Endothelial cell of umbilical vein (primary cell): Measurements from ENCODE around the gene GOLPH3. TPM values are rescaled to one million over a fixed set of nuclear protein-coding genes. Genes with fewer than 3 reads are reported as not detected.

Source experiments
- BruUV-seq: library from RNA; stranded (reverse); fragments of 400-500 nt; replicated peaks from 2 replicates; lab custom pipeline; 2021; lab: Mats Ljungman, UMichigan
- CTCF ChIA-PET: fragments of 300-600, 350-600 bp; sonication (Branson Sonifier 250); formaldehyde crosslinking; loops from one replicate; lab custom pipeline; 2021; ENCODE audit warnings: antibody characterized with exemption, inconsistent platforms; lab: Charles Lee
- POLR2A ChIA-PET: fragments of 300-600, 350-600 bp; sonication (Branson Sonifier 250); formaldehyde crosslinking; loops from one replicate; lab custom pipeline; 2021; ENCODE audit warnings: antibody characterized with exemption, inconsistent platforms; lab: Charles Lee
- DNase-seq: peaks from one replicate; pipeline ENCODE4 v3.0.0-alpha.2; 2011; ENCODE audit warnings: low read depth, low spot score
- FAIRE-seq: peaks from 2 replicates; lab custom pipeline; 2011; peaks lifted over from hg19 to GRCh38; lab: Jason Lieb, UNC
- H2AFZ ChIP-seq: 2 replicates; pipeline ENCODE4 v1.6.0; 2012; ENCODE audit warnings: low read depth, low read length, control low read depth, inconsistent platforms
- H3K27ac ChIP-seq: 2 replicates; pipeline ENCODE4 v1.5.1; 2011; ENCODE audit warnings: low read depth, mild to moderate bottlenecking, control low read depth, low read length, moderate library complexity; ENCODE audit not compliant: insufficient read depth
- H3K27me3 ChIP-seq, 2 experiments: 2 replicates each; pipeline versions ENCODE4 v1.6.0 to v1.6.1; 2011; ENCODE audit warnings: low read length in 2 of 2, mixed read lengths in 1 of 2; ENCODE audit not compliant: control insufficient read depth in 2 of 2, insufficient read depth in 2 of 2
- H3K36me3 ChIP-seq, 2 experiments: 2 replicates in 1 of 2; 3 replicates in 1 of 2; pipeline ENCODE4 v1.5.1; 2011; ENCODE audit warnings: low read length in 2 of 2, mild to moderate bottlenecking in 1 of 2, moderate library complexity in 1 of 2; ENCODE audit not compliant: control insufficient read depth in 2 of 2, insufficient read depth in 2 of 2; ENCODE audit errors: extremely low read depth in 1 of 2
- H3K4me1 ChIP-seq: 3 replicates; pipeline ENCODE4 v1.5.1; 2011; ENCODE audit warnings: mild to moderate bottlenecking, low read length; ENCODE audit not compliant: control insufficient read depth, insufficient read depth; ENCODE audit errors: extremely low read depth
- H3K4me2 ChIP-seq: 2 replicates; pipeline ENCODE4 v1.6.1; 2011; ENCODE audit warnings: low read length, control low read depth, mixed read lengths; ENCODE audit not compliant: insufficient read depth
- H3K4me3 ChIP-seq, 3 experiments: fragments of 200-600 bp in 1 of 3; sonication (generic), shearing (Covaris generic) in 1 of 3; replicated peaks in 1 of 3; 2 replicates each; pipeline ENCODE4 v1.5.1; 2011 to 2016; ENCODE audit warnings: control low read depth in 3 of 3, low read length in 3 of 3, mild to moderate bottlenecking in 2 of 3, inconsistent platforms in 1 of 3, low read depth in 1 of 3, moderate library complexity in 1 of 3; ENCODE audit not compliant: insufficient read depth in 1 of 3
- H3K79me2 ChIP-seq: 2 replicates; pipeline ENCODE4 v1.6.0; 2012; ENCODE audit warnings: low read length, inconsistent platforms; ENCODE audit not compliant: control insufficient read depth, insufficient read depth
- H3K9ac ChIP-seq: replicated peaks from 2 replicates; pipeline ENCODE3; 2011; ENCODE audit warnings: low read length, control low read depth; ENCODE audit not compliant: insufficient read depth; ENCODE audit errors: extremely low read depth
- H3K9me1 ChIP-seq: replicated peaks from 3 replicates; pipeline ENCODE4 v1.6.0; 2011; ENCODE audit warnings: mild to moderate bottlenecking, low read length; ENCODE audit not compliant: control insufficient read depth, insufficient read depth; ENCODE audit errors: extremely low read depth
- H3K9me3 ChIP-seq: replicated peaks from 2 replicates; pipeline ENCODE4 v1.5.1; 2012; ENCODE audit warnings: low read length, inconsistent platforms; ENCODE audit not compliant: control insufficient read depth, insufficient read depth
- H4K20me1 ChIP-seq: replicated peaks from 2 replicates; pipeline ENCODE3; 2011; ENCODE audit warnings: mild to moderate bottlenecking, low read length; ENCODE audit not compliant: control insufficient read depth, insufficient read depth; ENCODE audit errors: extremely low read depth
- CTCF ChIP-seq, 2 donors: IDR thresholded peaks; 1 replicate in 1 of 2; 2 replicates in 1 of 2; pipeline ENCODE4 v1.5.1; 2011; ENCODE audit warnings: low read length in 2 of 2, mild to moderate bottlenecking in 2 of 2, moderate library complexity in 2 of 2, control low read depth in 1 of 2, inconsistent platforms in 1 of 2, low read depth in 1 of 2; ENCODE audit not compliant: insufficient read depth in 1 of 2; ENCODE audit errors: extremely low read depth in 1 of 2
- EZH2 ChIP-seq: IDR thresholded peaks from 2 replicates; pipeline ENCODE4 v1.6.1; 2012; ENCODE audit warnings: borderline replicate concordance, low read depth, mild to moderate bottlenecking, moderate library complexity, low read length, inconsistent platforms; ENCODE audit not compliant: severe bottlenecking
- FOS ChIP-seq: IDR thresholded peaks from 2 replicates; pipeline ENCODE4 v1.6.1; 2011; ENCODE audit warnings: mild to moderate bottlenecking, low read length, moderate library complexity, borderline replicate concordance; ENCODE audit not compliant: insufficient read depth
- GATA2 ChIP-seq: IDR thresholded peaks from 2 replicates; pipeline ENCODE4 v1.7.0; 2011; ENCODE audit warnings: low read depth, mild to moderate bottlenecking, moderate library complexity, mixed read lengths, low read length; ENCODE audit not compliant: insufficient read length, insufficient read depth
- JUN ChIP-seq: IDR thresholded peaks from 2 replicates; pipeline ENCODE4 v1.6.1; 2011; ENCODE audit warnings: borderline replicate concordance, low read depth; ENCODE audit not compliant: insufficient read length, insufficient read depth
- MAX ChIP-seq: IDR thresholded peaks from 2 replicates; pipeline ENCODE4 v1.6.1; 2011; ENCODE audit not compliant: insufficient read depth, insufficient read length
- MYC ChIP-seq: IDR thresholded peaks from one replicate; pipeline ENCODE4 v1.6.1; 2011; ENCODE audit warnings: mild to moderate bottlenecking, low read depth, low read length
- POLR2A ChIP-seq: IDR thresholded peaks from 2 replicates; pipeline ENCODE4 v1.6.1; 2012; ENCODE audit warnings: low read depth, mild to moderate bottlenecking, control low read depth, low read length
- POLR2AphosphoS5 ChIP-seq: IDR thresholded peaks from 2 replicates; pipeline ENCODE4 v1.6.1; 2012; ENCODE audit warnings: low read depth, mild to moderate bottlenecking, control low read depth, low read length, moderate library complexity; ENCODE audit not compliant: insufficient read depth
- dilution Hi-C: fragments of 300-500 bp; cut with MboI; formaldehyde crosslinking; loops from one replicate; pipeline ENCODE4 v1.15.0; 2019; ENCODE audit warnings: low sequenced_read_pairs; ENCODE audit not compliant: extremely low pct_ligation_motif_present
- intact Hi-C: fragments of 100-400 bp; cut with micrococcal nuclease; formaldehyde crosslinking; loops from one replicate; pipeline ENCODE4 v1.10.0; 2022
- polyA plus RNA-seq, 4 experiments: library from polyadenylated mRNA; depleted of rRNA in 3 of 4; stranded (reverse) in 3 of 4; unstranded in 1 of 4; fragments of >200 nt; gene quantifications; 2 replicates each; pipeline versions ENCODE4 v1.2.1 to v1.2.3, GENCODE V29; 2011 to 2012; ENCODE audit warnings: missing spikeins in 1 of 4
- total RNA-seq: library from RNA; stranded (reverse); gene quantifications from 2 replicates; pipeline ENCODE4 v1.2.3, GENCODE V29; 2021

Gene GOLPH3
- total and polyA plus RNA-seq, 2 donors (not counting 3 experiments of a cell fraction or from before 2014, with no cell fraction given): 38.1 to 70.2 TPM

GRCh38 chr5:32187675-32188074 lies 13.6 kb upstream of the GOLPH3 start:
- H3K9me3 ChIP-seq: no peaks in the 10 kb centered on the region
- intact Hi-C loops: no loop called here

More at GRCh38 chr5:32187675-32188074, 13.6 kb upstream of the GOLPH3 start:
- H2AFZ ChIP-seq: no peak overlapping the region
- H3K4me3 ChIP-seq: no peak overlapping the region
- no peaks in the 10 kb centered on the region for H3K4me1 ChIP-seq
- no peak overlapping the region for H3K27ac ChIP-seq
- no peak overlapping the region for H3K4me2 ChIP-seq
- no peaks in the 10 kb centered on the region for H3K27me3 ChIP-seq
- H3K79me2 ChIP-seq: no peaks in the 10 kb centered on the region
- no peaks in the 10 kb centered on the region for H4K20me1 ChIP-seq
- no TSS peak for BruUV-seq
- ChIA-PET POLR2A (no interaction called here), CTCF (no interaction called here)
- H3K36me3 ChIP-seq: no peaks in the 10 kb centered on the region
- DNase-seq (no peak), FAIRE-seq (no peak)
- TF ChIP-seq MYC: no peak
- no peak for TF ChIP-seq MAX
- no peak for TF ChIP-seq EZH2
- TF ChIP-seq POLR2A: no peak
- TF ChIP-seq JUN: no peak
- no peak for TF ChIP-seq CTCF (IDR thresholded peaks at IDR 0.05; ENCODE audit: extremely low read depth in 1 of 2, insufficient read depth in 1 of 2, low read depth in 1 of 2, low read length in 2 of 2)
- TF ChIP-seq FOS: no peak
- no peak for TF ChIP-seq GATA2
- no peak for TF ChIP-seq POLR2AphosphoS5
- no peak overlapping the region for H3K9ac ChIP-seq
- dilution Hi-C loops: no loop called here
- no peaks in the 10 kb centered on the region for H3K9me1 ChIP-seq
